H1 (cell line): ENCODE measurements around the gene CACUL1. TPM values are rescaled to one million over a fixed set of nuclear protein-coding genes. Genes with fewer than 3 reads are reported as not detected.

Experiments
- CTCF ChIA-PET: fragments of 300-600 bp; sonication (Branson Sonifier 250); formaldehyde crosslinking; loops from one replicate; lab custom pipeline; 2021; ENCODE audit not compliant: partially characterized antibody; lab: Charles Lee
- POLR2A ChIA-PET: fragments of 300-600 bp; sonication (Branson Sonifier 250); formaldehyde crosslinking; loops from one replicate; lab custom pipeline; 2021; ENCODE audit warnings: inconsistent platforms; ENCODE audit not compliant: partially characterized antibody; lab: Charles Lee
- DNase-seq, 2 experiments: peaks; one replicate each; pipeline versions ENCODE4 v3.0.0 to v3.0.0-alpha.2; 2010 to 2022; ENCODE audit warnings: low spot score in 2 of 2, low read depth in 1 of 2, mixed read lengths in 1 of 2
- FAIRE-seq: peaks from 2 replicates; lab custom pipeline; 2011; peaks lifted over from hg19 to GRCh38; lab: Jason Lieb, UNC
- H2AFZ ChIP-seq: 2 replicates; pipeline ENCODE4 v1.8.1; 2012; ENCODE audit warnings: low read length, inconsistent platforms
- H2AK5ac ChIP-seq: 2 replicates; pipeline ENCODE4 v1.6.1; 2013; ENCODE audit warnings: low read depth, low read length
- H2BK120ac ChIP-seq: replicated peaks from 2 replicates; pipeline ENCODE3; 2013; ENCODE audit warnings: low read depth, low read length, inconsistent platforms
- H2BK12ac ChIP-seq: 2 replicates; pipeline ENCODE4 v1.6.1; 2013; ENCODE audit warnings: low read depth, low read length
- H2BK15ac ChIP-seq: 2 replicates; pipeline ENCODE4 v1.6.1; 2013; ENCODE audit warnings: low read length
- H2BK20ac ChIP-seq: 2 replicates; pipeline ENCODE4 v1.6.1; 2013; ENCODE audit warnings: low read length
- H2BK5ac ChIP-seq: 2 replicates; pipeline ENCODE4 v1.6.1; 2013; ENCODE audit warnings: low read depth, low read length
- H3K14ac ChIP-seq: 2 replicates; pipeline ENCODE4 v1.6.1; 2013; ENCODE audit warnings: inconsistent platforms; ENCODE audit not compliant: insufficient read length
- H3K18ac ChIP-seq: 2 replicates; pipeline ENCODE4 v1.6.1; 2013; ENCODE audit warnings: low read length; ENCODE audit errors: extremely low read depth
- H3K23ac ChIP-seq: 2 replicates; pipeline ENCODE4 v1.6.1; 2013; ENCODE audit warnings: inconsistent platforms; ENCODE audit not compliant: insufficient read length
- H3K23me2 ChIP-seq: 2 replicates; pipeline ENCODE4 v1.6.1; 2013; ENCODE audit warnings: low read depth, low read length
- H3K27ac ChIP-seq: 2 replicates; pipeline ENCODE4 v1.6.1; 2011; ENCODE audit warnings: low read depth, low read length, inconsistent platforms
- H3K27me3 ChIP-seq, 4 experiments: replicated peaks in 1 of 4; 1 replicate in 1 of 4; 2 replicates in 3 of 4; pipeline versions ENCODE4 v1.6.1 to v1.8.1; 2011 to 2013; ENCODE audit warnings: low read length in 3 of 4, mild to moderate bottlenecking in 3 of 4, inconsistent platforms in 2 of 4, mixed read lengths in 2 of 4, moderate library complexity in 1 of 4; ENCODE audit not compliant: control insufficient read depth in 3 of 4, insufficient read depth in 3 of 4; ENCODE audit errors: extremely low read depth in 1 of 4
- H3K36me3 ChIP-seq, 4 experiments: 2 replicates each; pipeline versions ENCODE4 v1.6.1 to v1.8.1; 2011 to 2013; ENCODE audit warnings: mild to moderate bottlenecking in 4 of 4, low read length in 3 of 4, moderate library complexity in 2 of 4, control low read depth in 1 of 4, inconsistent platforms in 1 of 4; ENCODE audit not compliant: insufficient read depth in 4 of 4, control insufficient read depth in 2 of 4
- H3K4ac ChIP-seq: replicated peaks from 2 replicates; pipeline ENCODE3; 2013; ENCODE audit warnings: low read length, low read depth, mixed read lengths, inconsistent platforms; ENCODE audit not compliant: insufficient read length
- H3K4me1 ChIP-seq, 4 experiments: replicated peaks in 1 of 4; 1 replicate in 1 of 4; 2 replicates in 3 of 4; pipeline versions ENCODE4 v1.6.1 to v1.8.1; 2011 to 2013; ENCODE audit warnings: low read length in 3 of 4, inconsistent platforms in 2 of 4, mixed read lengths in 1 of 4; ENCODE audit not compliant: insufficient read depth in 4 of 4, control insufficient read depth in 3 of 4
- H3K4me2 ChIP-seq, 2 experiments: 2 replicates each; pipeline versions ENCODE4 v1.6.1 to v1.8.1; 2011 to 2013; ENCODE audit warnings: low read depth in 2 of 2, low read length in 2 of 2, control low read depth in 1 of 2, inconsistent platforms in 1 of 2, mild to moderate bottlenecking in 1 of 2; ENCODE audit not compliant: insufficient read depth in 1 of 2
- H3K4me3 ChIP-seq, 4 experiments: fragments of 200-600, 300-600 bp in 1 of 4; sonication (generic), shearing (Covaris generic), sonication (Bioruptor Twin) in 1 of 4; 2 replicates each; pipeline versions ENCODE4 v1.5.1 to v1.8.1; 2011 to 2016; ENCODE audit warnings: low read length in 4 of 4, low read depth in 3 of 4, control low read depth in 2 of 4, inconsistent platforms in 2 of 4, mild to moderate bottlenecking in 2 of 4, mixed read lengths in 1 of 4, moderate library complexity in 1 of 4; ENCODE audit not compliant: insufficient read depth in 2 of 4; ENCODE audit errors: extremely low read depth in 1 of 4
- H3K56ac ChIP-seq: replicated peaks from 2 replicates; pipeline ENCODE3; 2013; ENCODE audit warnings: low read depth, mild to moderate bottlenecking, mixed read lengths, low read length, inconsistent platforms; ENCODE audit not compliant: insufficient read length
- H3K79me1 ChIP-seq: 2 replicates; pipeline ENCODE4 v1.6.1; 2013; ENCODE audit warnings: low read depth, low read length, control low read depth
- H3K79me2 ChIP-seq, 2 experiments: 2 replicates each; pipeline versions ENCODE4 v1.6.1 to v1.8.1; 2012 to 2013; ENCODE audit warnings: low read length in 2 of 2, mild to moderate bottlenecking in 2 of 2, inconsistent platforms in 1 of 2; ENCODE audit not compliant: insufficient read depth in 2 of 2, control insufficient read depth in 1 of 2
- H3K9ac ChIP-seq, 4 experiments: replicated peaks in 1 of 4; 1 replicate in 1 of 4; 2 replicates in 3 of 4; pipeline versions ENCODE4 v1.6.1 to v1.8.1; 2011 to 2013; ENCODE audit warnings: low read depth in 3 of 4, low read length in 3 of 4, control low read depth in 2 of 4, mild to moderate bottlenecking in 2 of 4, moderate library complexity in 2 of 4, inconsistent platforms in 1 of 4; ENCODE audit errors: extremely low read depth in 1 of 4
- H3K9me3 ChIP-seq, 2 experiments: 2 replicates each; pipeline versions ENCODE4 v1.6.1 to v1.8.1; 2012 to 2013; ENCODE audit warnings: mild to moderate bottlenecking in 2 of 2, moderate library complexity in 2 of 2, control low read depth in 1 of 2, inconsistent platforms in 1 of 2, low read depth in 1 of 2, low read length in 1 of 2, mixed read lengths in 1 of 2; ENCODE audit not compliant: insufficient read depth in 2 of 2
- H4K20me1 ChIP-seq, 2 experiments: replicated peaks in 1 of 2; 2 replicates each; pipeline versions ENCODE3 to v1.8.1; 2011 to 2013; ENCODE audit warnings: inconsistent platforms in 2 of 2, low read length in 2 of 2, mild to moderate bottlenecking in 1 of 2; ENCODE audit not compliant: insufficient read depth in 2 of 2, control insufficient read depth in 1 of 2
- H4K5ac ChIP-seq: 2 replicates; pipeline ENCODE4 v1.6.1; 2013; ENCODE audit warnings: low read length, low read depth, mixed read lengths, inconsistent platforms; ENCODE audit not compliant: insufficient read length
- H4K8ac ChIP-seq: 2 replicates; pipeline ENCODE4 v1.8.0; 2013; ENCODE audit warnings: mild to moderate bottlenecking, moderate library complexity, low read length, inconsistent platforms; ENCODE audit not compliant: insufficient read depth; ENCODE audit errors: extremely low read depth
- H4K91ac ChIP-seq: replicated peaks from 2 replicates; pipeline ENCODE3; 2013; ENCODE audit warnings: low read length, mixed read lengths, inconsistent platforms; ENCODE audit not compliant: insufficient read length
- EGR1 ChIP-seq: IDR thresholded peaks from 2 replicates; pipeline ENCODE4 v1.6.1; 2011; ENCODE audit warnings: low read depth, low read length, borderline replicate concordance
- KDM4A ChIP-seq: IDR thresholded peaks from one replicate; pipeline ENCODE4 v1.7.1; 2012; ENCODE audit warnings: low read depth, mild to moderate bottlenecking, moderate library complexity, low read length, inconsistent platforms; ENCODE audit not compliant: severe bottlenecking
- RXRA ChIP-seq: IDR thresholded peaks from 2 replicates; pipeline ENCODE4 v1.6.1; 2011; ENCODE audit warnings: low read depth, mild to moderate bottlenecking, low read length, moderate library complexity; ENCODE audit not compliant: insufficient read depth
- SIRT6 ChIP-seq: IDR thresholded peaks from one replicate; pipeline ENCODE4 v1.7.1; 2012; ENCODE audit warnings: low read length, inconsistent platforms
- TAF7 ChIP-seq: optimal IDR thresholded peaks from 2 replicates; pipeline ENCODE3; 2011; ENCODE audit warnings: low read depth, mild to moderate bottlenecking, inconsistent platforms, low read length, moderate library complexity, borderline replicate concordance
- WGBS, 2 experiments: shearing (Covaris generic) in 1 of 2; methylation state at CpG; one replicate each; pipeline versions ENCODE4 v1.1.6 to v1.1.7; 2013 to 2015; ENCODE audit warnings: low lambda C conversion rate in 2 of 2, mixed read lengths in 2 of 2, inconsistent platforms in 1 of 2, low coverage in 1 of 2, missing lambda C conversion rate in 1 of 2; ENCODE audit not compliant: insufficient replicate concordance in 2 of 2, insufficient coverage in 1 of 2, insufficient read length in 1 of 2; ENCODE audit errors: extremely low coverage in 1 of 2, missing lambda C conversion rate in 1 of 2; 5-methylcytosine and 5-hydroxymethylcytosine counted together
- polyA plus RNA-seq, 7 experiments: library from polyadenylated mRNA; depleted of rRNA in 3 of 7; stranded (reverse) in 5 of 7; unstranded in 2 of 7; fragments of >200 nt in 5 of 7; fragments of 200-250 nt in 2 of 7; gene quantifications; 1 replicate in 5 of 7; 2 replicates in 1 of 7; 4 replicates in 1 of 7; pipeline versions ENCODE4 v1.2.1 to v1.2.3, GENCODE V29; 2011 to 2013; ENCODE audit warnings: missing spikeins in 2 of 7, mixed read lengths in 2 of 7
- total RNA-seq: library from RNA; stranded (reverse); fragmentation: NEBNext Ultra II Directional; extraction: Animal tissue kit (Norgen Biotek cat#: 25700); gene quantifications from 2 replicates; pipeline ENCODE4 v1.2.1, GENCODE V29; 2021

Gene CACUL1
- total and polyA plus RNA-seq, 2 of the 8 experiments (the other 6 are each of a cell fraction or from before 2014, with no cell fraction given), result 6.5 to 34.2 TPM

DNA sequence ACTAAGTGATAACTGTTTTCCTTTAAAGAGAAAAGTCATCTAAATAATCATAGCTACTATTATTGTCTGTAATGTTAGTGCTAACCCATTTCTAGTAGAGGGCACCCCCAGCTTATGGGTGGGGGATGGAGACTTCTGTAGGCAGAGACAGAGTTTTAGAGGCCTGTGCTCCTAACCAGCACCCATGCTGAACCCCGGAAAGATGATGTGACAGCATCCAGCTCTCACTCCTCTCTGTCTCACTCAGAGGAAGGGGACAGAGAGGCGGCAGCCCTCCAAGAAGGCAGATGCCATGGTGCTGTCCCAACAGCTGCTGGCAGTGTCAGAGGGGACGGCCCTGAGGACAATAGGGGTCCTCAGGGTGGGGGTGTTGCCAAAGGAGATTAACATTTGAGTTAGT lies 84.9 kb downstream of the CACUL1 start:
- POLR2A ChIA-PET, result interaction anchor here (0.6 to 1.0 kb wide), 2 partner anchors 9 to 1117 kb away, joined by 3 read pairs; no protein-coding TSS in a partner anchor
- no peak overlapping the region for H3K23ac ChIP-seq
- FAIRE-seq (no peak), DNase-seq (no peak)
- H2BK12ac ChIP-seq, result no peak overlapping the region
- no peaks in the 10 kb centered on the region for H3K9me3 ChIP-seq
- H3K4me3 ChIP-seq, result no peak overlapping the region
- no peak overlapping the region for H2AFZ ChIP-seq
- H4K20me1 ChIP-seq, result peaks cover 0 to under 1% of the 10 kb centered on the region in 2 experiments
- H2BK15ac ChIP-seq, result no peak overlapping the region
- no peak overlapping the region for H4K5ac ChIP-seq
- H3K36me3 ChIP-seq, result no peaks in the 10 kb centered on the region
- no peak for TF ChIP-seq KDM4A
- no peak for TF ChIP-seq EGR1
- no peak for TF ChIP-seq TAF7
- no peak for TF ChIP-seq RXRA
- no peak for TF ChIP-seq SIRT6
- H4K91ac ChIP-seq, result no peak overlapping the region
- H3K23me2 ChIP-seq, result no peaks in the 10 kb centered on the region
- no peak overlapping the region for H3K9ac ChIP-seq
- no peak overlapping the region for H3K14ac ChIP-seq
- no peaks in the 10 kb centered on the region for H3K79me2 ChIP-seq
- H3K56ac ChIP-seq, result no peak overlapping the region
- H3K4ac ChIP-seq, result no peak overlapping the region
- no peak overlapping the region for H3K18ac ChIP-seq
- 96% methylated on average over 3 of the region's 3 CpGs; no CpG with 5 or more reads in 1 of the 2 experiments for WGBS, 2 experiments
- CTCF ChIA-PET, result interaction anchor here (0.8 to 6.2 kb wide), 15 partner anchors 9 to 112 kb away, joined by 3 to 24 read pairs (median 7); no protein-coding TSS in a partner anchor
- H3K27ac ChIP-seq, result no peak overlapping the region
- H3K79me1 ChIP-seq, result no peaks in the 10 kb centered on the region
- H2BK120ac ChIP-seq, result no peak overlapping the region
- H4K8ac ChIP-seq, result no peak overlapping the region
- H2AK5ac ChIP-seq, result no peak overlapping the region
- no peaks in the 10 kb centered on the region for H3K4me1 ChIP-seq
- no peak overlapping the region for H3K4me2 ChIP-seq
- no peaks in the 10 kb centered on the region for H3K27me3 ChIP-seq
- no peak overlapping the region for H2BK5ac ChIP-seq
- H2BK20ac ChIP-seq, result no peak overlapping the region
